G401 (cell line): ENCODE results near the gene SLX9. TPM values are rescaled to one million over a fixed set of nuclear protein-coding genes. Genes with fewer than 3 reads are reported as not detected.

Experiments used
- DNase-seq: peaks from one replicate; pipeline ENCODE4 v3.0.0-alpha.2; 2015; ENCODE audit warnings: low spot score
- in situ Hi-C: cut with HindIII; loops from 2 replicates; pipeline ENCODE4 v1.10.0; 2016; ENCODE audit warnings: low sequenced_read_pairs, mixed read lengths
- total RNA-seq: library from RNA; depleted of rRNA; stranded (reverse); fragments of >200 nt; shearing (Covaris generic); gene quantifications from 2 replicates; pipeline ENCODE4 v1.2.3, GENCODE V29; 2014

The SLX9 gene
- total RNA-seq, 1 experiment from 2014 or later: 48.2 TPM

- no peak for DNase-seq
- in situ Hi-C loops: no loop called here
Measured at GRCh38 chr21:44983421-44984206, 43.8 kb downstream of the SLX9 start.

GRCh38 chr21:44984428-44984791, 44.6 kb downstream of the SLX9 start:
- DNase-seq: no peak
- in situ Hi-C loops: no loop called here

GRCh38 chr21:44984792-44985440, 45.1 kb downstream of the SLX9 start:
- in situ Hi-C loops: no loop called here
- no peak for DNase-seq

GRCh38 chr21:44985441-44986401, 45.9 kb downstream of the SLX9 start:
- DNase-seq: no peak
- in situ Hi-C loops: no loop called here

GRCh38 chr21:44986471-44987291, 46.9 kb downstream of the SLX9 start:
- DNase-seq: no peak
- in situ Hi-C loops: no loop called here

GRCh38 chr21:44987301-44987885, 47.6 kb downstream of the SLX9 start:
- no peak for DNase-seq
- in situ Hi-C loops: no loop called here

- no peak for DNase-seq
- in situ Hi-C loops: no loop called here
Measured at GRCh38 chr21:44987886-44988606, 48.2 kb downstream of the SLX9 start.

- in situ Hi-C loops: no loop called here
- DNase-seq: no peak
Measured at GRCh38 chr21:44988607-44989536, 49.0 kb downstream of the SLX9 start.

GRCh38 chr21:44989537-44989886, 49.7 kb downstream of the SLX9 start:
- DNase-seq: no peak
- in situ Hi-C loops: no loop called here

GRCh38 chr21:44989943-44990780, 50.3 kb downstream of the SLX9 start:
- no peak for DNase-seq
- in situ Hi-C loops: no loop called here

GRCh38 chr21:44990921-44991320, 51.1 kb downstream of the SLX9 start:
- no peak for DNase-seq
- in situ Hi-C loops: no loop called here

- in situ Hi-C loops: no loop called here
- no peak for DNase-seq
Measured at GRCh38 chr21:44991538-44992483, 52.0 kb downstream of the SLX9 start.

GRCh38 chr21:44992608-44993031, 52.8 kb downstream of the SLX9 start:
- DNase-seq: no peak
- in situ Hi-C loops: no loop called here

- no peak for DNase-seq
- in situ Hi-C loops: no loop called here
Measured at GRCh38 chr21:44993321-44994046, 53.7 kb downstream of the SLX9 start.
